Prostate gland (tissue), 2 donors: ENCODE data around the gene RNF114. TPM values are rescaled to one million over a fixed set of nuclear protein-coding genes. Genes with fewer than 3 reads are reported as not detected.
A peak's percentile ranks its signal among the peaks of the same experiment; 100 is the strongest.

Source experiments
- DNase-seq: peaks from one replicate; pipeline ENCODE4 v3.0.0-alpha.2; 2019; ENCODE audit warnings: low spot score
- H3K27ac ChIP-seq, 2 donors: fragments of 200-600 bp; sonication (generic); 2 replicates each; pipeline ENCODE4 v1.5.1; 2017 to 2019
- H3K27me3 ChIP-seq: fragments of 200-600 bp; sonication (generic); replicated peaks from 2 replicates; pipeline ENCODE4 v1.5.1; 2019; ENCODE audit not compliant: insufficient read depth
- H3K36me3 ChIP-seq, 2 donors: fragments of 200-600 bp; sonication (generic); 1 replicate in 1 of 2; 2 replicates in 1 of 2; pipeline versions ENCODE4 v1.5.1 to v1.8.1; 2017 to 2019
- H3K4me1 ChIP-seq: fragments of 200-600 bp; sonication (generic); replicated peaks from 2 replicates; pipeline ENCODE4 v1.5.1; 2019
- H3K4me3 ChIP-seq, 2 donors: fragments of 200-600 bp; sonication (generic); 2 replicates each; pipeline ENCODE4 v1.5.1; 2017 to 2019
- H3K9me3 ChIP-seq: fragments of 200-600 bp; sonication (generic); 2 replicates; pipeline ENCODE4 v1.5.1; 2017
- CTCF ChIP-seq, 4 experiments: fragments of 200-600 bp in 2 of 4; fragments of 450-650 bp in 2 of 4; sonication (generic) in 2 of 4; IDR thresholded peaks; 1 replicate in 3 of 4; 2 replicates in 1 of 4; pipeline ENCODE4 v1.5.1; 2016 to 2019; ENCODE audit warnings: antibody characterized with exemption in 4 of 4, mild to moderate bottlenecking in 2 of 4, moderate library complexity in 2 of 4
- POLR2A ChIP-seq: fragments of 450-650 bp; IDR thresholded peaks from one replicate; pipeline ENCODE4 v1.6.1; 2016; ENCODE audit warnings: antibody characterized with exemption, mild to moderate bottlenecking
- POLR2AphosphoS5 ChIP-seq: sonication (generic); formaldehyde crosslinking; IDR thresholded peaks from one replicate; pipeline ENCODE4 v1.6.1; 2017; ENCODE audit warnings: antibody characterized with exemption
- WGBS: methylation state at CpG from one replicate; pipeline ENCODE4 v1.1.5; 2018; 5-methylcytosine and 5-hydroxymethylcytosine counted together
- intact Hi-C: fragments of 100-400 bp; cut with DNase I; formaldehyde crosslinking; loops from one replicate; pipeline ENCODE4 v1.14.2; 2022
- total RNA-seq, 2 donors: library from RNA; depleted of rRNA; stranded (reverse); fragments of >200 nt; gene quantifications; one replicate each; pipeline ENCODE4 v1.1.0, GENCODE V29; 2016

RNF114 gene
- total RNA-seq, 2 donors from 2014 or later: 166 to 239 TPM

GRCh38 chr20:49915118-49915379 is 21.1 kb upstream of the RNF114 start:
- Histone ChIP-seq H3K27me3 (no peaks in the 10 kb centered on the region), H3K4me3 (peak overlapping the region; percentile 99), H3K9me3 (no peaks in the 10 kb centered on the region), H3K4me1 (peaks cover 18% of the 10 kb centered on the region), H3K36me3 (no peaks in the 10 kb centered on the region), H3K27ac (peak overlapping the region; percentile 99)
- TF ChIP-seq POLR2AphosphoS5 (no peak), POLR2A (no peak), CTCF (IDR thresholded peaks at IDR 0.05) (no peak)
- no peak for DNase-seq
- intact Hi-C loops: loop anchor here (1.0 kb wide), 1 partner anchor 21 kb away; the partner anchor contains the start of gene RNF114
- WGBS: 0% methylated on average over 20 of the region's 23 CpGs

- Histone ChIP-seq H3K9me3 (no peaks in the 10 kb centered on the region), H3K36me3 (no peaks in the 10 kb centered on the region), H3K27me3 (no peaks in the 10 kb centered on the region), H3K4me3 (peak within 1 kb of the TSS; percentile 99), H3K4me1 (peaks cover 13% of the 10 kb centered on the region), H3K27ac (peak within 1 kb of the TSS; percentile 99)
- WGBS: under 1% methylated on average over 58 of the region's 69 CpGs
- DNase-seq: peak; percentile 93
- no peak for TF ChIP-seq CTCF (IDR thresholded peaks at IDR 0.05)
- TF ChIP-seq POLR2A: peak; percentile 62
- peak; percentile 90 for TF ChIP-seq POLR2AphosphoS5
- intact Hi-C loops: loop anchor here (1.0 kb wide), 1 partner anchor 21 kb away; the partner anchor contains the start of gene RNF114
Measured at GRCh38 chr20:49915380-49916145, 20.6 kb upstream of the RNF114 start, which contains the start of gene SPATA2. Gene SPATA2, minus strand, starts transcription at chr20:49915529. Its CDS starts 7,039 bp downstream, at chr20:49908490.

GRCh38 chr20:49916146-49917002 is 19.8 kb upstream of the RNF114 start:
- TF ChIP-seq POLR2A (no peak), CTCF (IDR thresholded peaks at IDR 0.05) (no peak), POLR2AphosphoS5 (peak; percentile 11)
- H3K9me3 ChIP-seq: no peaks in the 10 kb centered on the region
- 23% methylated on average over 19 of the region's 19 CpGs for WGBS
- H3K27me3 ChIP-seq: no peaks in the 10 kb centered on the region
- peaks cover 12% of the 10 kb centered on the region for H3K4me1 ChIP-seq
- peak; percentile 55 for DNase-seq
- H3K27ac ChIP-seq: peak overlapping the region; percentile 99
- H3K4me3 ChIP-seq: peak overlapping the region; percentile 99
- no peaks in the 10 kb centered on the region for H3K36me3 ChIP-seq
- intact Hi-C loops: no loop called here

- Histone ChIP-seq H3K4me1 (peaks cover 10% of the 10 kb centered on the region), H3K4me3 (no peak overlapping the region), H3K9me3 (no peaks in the 10 kb centered on the region), H3K27ac (no peak overlapping the region), H3K27me3 (no peaks in the 10 kb centered on the region), H3K36me3 (no peaks in the 10 kb centered on the region)
- intact Hi-C loops: no loop called here
- DNase-seq: no peak
- 97% methylated on average over 3 of the region's 3 CpGs for WGBS
- TF ChIP-seq POLR2AphosphoS5 (no peak), CTCF (IDR thresholded peaks at IDR 0.05) (no peak), POLR2A (no peak)
Measured at GRCh38 chr20:49918446-49918845, 17.8 kb upstream of the RNF114 start.
